GM12872 (cell line): Measurements from ENCODE around the gene SYNGR1.

Experiments used
- CTCF ChIP-seq: IDR thresholded peaks from 3 replicates; pipeline ENCODE4 v1.5.1; 2011; ENCODE audit warnings: low read depth, mild to moderate bottlenecking, low read length, moderate library complexity; ENCODE audit not compliant: insufficient read depth

Gene SYNGR1

DNA sequence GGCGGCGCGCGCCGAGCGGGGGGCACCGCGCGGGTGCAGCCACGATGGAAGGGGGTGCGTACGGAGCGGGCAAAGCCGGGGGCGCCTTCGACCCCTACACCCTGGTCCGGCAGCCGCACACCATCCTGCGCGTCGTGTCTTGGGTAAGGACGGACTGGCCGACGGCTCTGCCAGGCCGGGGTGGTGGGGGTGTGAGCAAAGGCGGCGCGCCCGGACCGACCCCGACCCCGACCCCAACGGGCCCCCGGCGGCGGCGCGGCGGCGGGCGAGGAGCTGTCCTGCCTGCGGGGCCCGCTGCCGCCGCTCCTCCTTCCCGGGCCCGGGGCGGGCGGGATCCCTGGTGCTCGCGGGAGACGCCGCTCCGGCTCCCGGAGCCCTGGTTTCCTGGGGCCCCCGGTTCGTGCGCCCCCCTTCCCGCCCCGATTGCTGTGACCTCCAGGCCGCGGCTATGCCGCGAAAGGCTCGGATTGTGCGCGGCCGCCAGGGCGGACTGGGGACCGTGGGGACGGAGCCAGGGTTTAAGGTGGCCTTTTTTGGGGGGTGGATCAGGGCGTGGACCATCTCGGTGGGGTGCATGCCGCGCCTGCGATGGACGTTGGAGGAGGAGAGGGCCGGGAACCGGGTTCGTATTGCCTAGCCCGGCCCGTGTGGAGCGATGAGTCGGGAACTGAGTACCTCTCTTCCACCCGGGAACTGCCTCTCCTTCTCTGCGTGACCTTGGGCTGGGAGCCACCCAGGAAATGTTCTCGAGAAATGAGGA is at the start of gene SYNGR1:
Gene SYNGR1, plus strand, starts transcription at position 25 of the 760 bp plus-strand sequence. Its CDS starts 20 bp downstream, at position 45.
- no peak for TF ChIP-seq CTCF

DNA sequence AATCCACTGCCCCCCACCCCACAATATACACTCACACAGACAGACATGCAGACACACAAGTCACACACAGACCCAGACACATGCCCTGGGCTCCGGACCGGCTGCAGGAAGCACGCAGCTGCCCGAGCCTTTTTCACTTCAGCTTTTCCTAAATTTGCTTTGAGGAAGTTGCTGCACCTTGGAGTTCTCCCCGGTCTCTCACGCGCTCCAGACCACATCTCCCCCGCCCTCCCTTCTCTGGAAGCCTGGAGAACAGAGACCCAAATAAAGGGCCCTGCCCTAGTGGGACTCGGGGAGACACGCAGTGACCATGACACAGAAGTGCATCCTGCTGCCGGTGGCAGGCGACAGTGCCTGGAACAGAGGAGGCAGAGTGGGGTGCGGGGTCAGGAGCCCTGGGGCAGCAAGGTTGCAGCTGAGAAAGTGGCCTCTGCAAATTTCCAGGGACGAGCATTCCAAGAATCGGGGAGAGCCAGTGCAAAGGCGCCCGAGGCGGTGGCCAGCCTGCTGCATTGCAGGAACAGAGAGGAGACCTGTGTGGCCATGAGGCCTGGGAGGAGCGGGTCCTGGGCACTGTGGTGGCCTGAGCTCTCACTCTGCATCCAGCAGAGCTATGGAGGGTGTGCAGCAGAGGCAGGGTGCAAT is 49.5 kb upstream of the SYNGR1 start:
- 0 out of 3 replicates have a peak, but pooled peaks have one; percentile 21 for TF ChIP-seq CTCF

- no peak for TF ChIP-seq CTCF
Observed at GRCh38 chr22:39301108-39301507, 48.7 kb upstream of the SYNGR1 start.

- TF ChIP-seq CTCF: no peak
Observed at GRCh38 chr22:39301926-39302325, 47.9 kb upstream of the SYNGR1 start.

DNA sequence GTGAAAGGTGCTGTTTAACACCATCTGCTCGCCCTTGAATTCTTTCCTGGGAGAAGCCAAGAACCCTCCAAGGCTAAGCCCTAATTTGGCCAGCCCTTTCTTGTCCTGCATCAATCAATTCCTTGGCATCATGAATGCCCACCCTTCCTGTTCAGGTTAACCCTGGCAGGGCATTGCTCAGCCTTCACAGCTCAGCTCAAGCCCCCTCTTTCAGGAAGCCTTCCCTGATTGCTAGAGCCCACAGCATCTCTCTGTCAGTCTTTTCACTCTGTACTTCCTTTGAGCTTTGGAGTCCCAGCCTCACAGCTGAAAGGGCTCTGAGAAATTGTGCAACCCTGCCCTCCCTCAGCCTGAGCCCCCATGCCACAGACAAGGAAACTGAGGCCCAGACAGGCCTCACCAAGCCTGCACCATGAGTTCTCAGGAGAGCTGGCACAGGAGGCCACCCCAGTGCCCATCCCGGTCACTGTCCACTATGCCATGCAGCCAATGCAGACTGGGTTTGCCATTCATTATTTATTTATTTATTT is 47.3 kb upstream of the SYNGR1 start:
- no peak for TF ChIP-seq CTCF

- TF ChIP-seq CTCF: no peak
Observed at GRCh38 chr22:39303358-39303757, 46.4 kb upstream of the SYNGR1 start.

DNA sequence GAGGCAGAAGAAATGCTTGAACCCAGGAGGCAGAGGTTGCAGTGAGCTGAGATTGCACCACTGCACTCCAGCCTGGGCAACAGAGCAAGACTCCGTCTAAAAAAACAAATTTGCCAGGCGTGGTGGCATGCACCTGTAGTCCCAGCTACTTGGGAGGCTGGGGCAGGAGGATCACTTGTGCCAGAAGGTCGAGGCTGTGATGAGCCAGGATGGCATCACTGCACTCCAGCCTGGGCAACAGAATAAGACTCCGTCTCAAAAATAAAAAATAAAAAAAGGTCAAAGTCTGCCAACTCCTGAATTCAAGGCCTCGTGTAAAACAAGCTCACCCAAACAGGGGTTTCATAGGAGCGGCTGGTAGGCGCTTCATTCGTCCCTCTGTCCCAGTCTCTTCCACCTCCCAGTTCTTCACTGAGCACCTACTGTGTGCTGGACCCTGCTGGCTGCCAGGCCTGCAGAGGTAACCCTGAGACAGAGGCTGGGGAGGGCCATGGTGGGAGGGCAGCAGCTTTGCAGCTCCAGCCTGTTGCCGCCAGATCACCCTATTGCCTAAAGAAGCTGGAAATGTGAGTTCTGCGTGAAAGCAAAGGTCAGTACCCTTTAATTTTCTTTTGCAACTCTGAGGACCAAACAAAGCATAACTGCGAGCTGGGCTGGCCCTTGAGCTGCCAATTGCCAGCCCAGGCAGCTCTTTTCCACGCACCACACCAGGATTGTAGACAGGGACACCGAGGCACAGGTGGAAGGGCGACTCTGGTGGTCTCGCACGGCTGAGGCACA is 45.7 kb upstream of the SYNGR1 start:
- TF ChIP-seq CTCF: no peak
